Muscle layer of colon (tissue), 2 donors: Measurements from ENCODE around the gene RCAN1.
"Not testable (repeated sequence)": the region's sequence is repeated elsewhere in the genome, so short reads cannot be mapped to it uniquely, and the experiment has no call there.

Experiments used
- H3K27ac ChIP-seq: one replicate; pipeline ENCODE4 v1.7.0; 2013; ENCODE audit warnings: low read depth, mild to moderate bottlenecking, low read length, moderate library complexity
- H3K27me3 ChIP-seq, 2 donors: one replicate each; pipeline ENCODE4 v1.7.0; 2013; ENCODE audit warnings: low read length in 2 of 2, mild to moderate bottlenecking in 2 of 2; ENCODE audit not compliant: insufficient read depth in 2 of 2, control insufficient read depth in 1 of 2
- H3K36me3 ChIP-seq: one replicate; pipeline ENCODE4 v1.7.0; 2013; ENCODE audit warnings: mild to moderate bottlenecking, low read length; ENCODE audit not compliant: insufficient read depth
- H3K4me1 ChIP-seq: one replicate; pipeline ENCODE4 v1.7.0; 2013; ENCODE audit warnings: mild to moderate bottlenecking, low read length; ENCODE audit not compliant: insufficient read depth
- H3K4me3 ChIP-seq, 2 donors: one replicate each; pipeline ENCODE4 v1.7.0; 2013; ENCODE audit warnings: low read length in 2 of 2, low read depth in 1 of 2, mild to moderate bottlenecking in 1 of 2, moderate library complexity in 1 of 2
- H3K9ac ChIP-seq: one replicate; pipeline ENCODE4 v1.7.0; 2013; ENCODE audit warnings: low read length
- H3K9me3 ChIP-seq: one replicate; pipeline ENCODE4 v1.7.0; 2013; ENCODE audit warnings: mild to moderate bottlenecking, low read length
- donor health status: abdominal sarcoma.
- donor health status: Adenocarcinoma of cecum.

The RCAN1 gene

GRCh38 chr21:34502480-34503106 lies 112.3 kb downstream of the RCAN1 start:
- no peaks in the 10 kb centered on the region for H3K36me3 ChIP-seq
- no peak overlapping the region for H3K27ac ChIP-seq
- H3K9me3 ChIP-seq, result no peaks in the 10 kb centered on the region

GRCh38 chr21:34501716-34502115 lies 113.2 kb downstream of the RCAN1 start:
- Histone ChIP-seq H3K4me3 (no peak overlapping the region), H3K4me1 (no peaks in the 10 kb centered on the region), H3K9me3 (no peaks in the 10 kb centered on the region), H3K27me3 (no peaks in the 10 kb centered on the region), H3K9ac (no peak overlapping the region), H3K27ac (no peak overlapping the region), H3K36me3 (no peaks in the 10 kb centered on the region)

More at GRCh38 chr21:34502480-34503106, 112.3 kb downstream of the RCAN1 start:
- H3K27me3 ChIP-seq, result no peaks in the 10 kb centered on the region
- no peak overlapping the region for H3K4me3 ChIP-seq
- no peaks in the 10 kb centered on the region for H3K4me1 ChIP-seq
- no peak overlapping the region for H3K9ac ChIP-seq

- Histone ChIP-seq H3K4me1 (no peaks in the 10 kb centered on the region), H3K36me3 (no peaks in the 10 kb centered on the region), H3K9me3 (no peaks in the 10 kb centered on the region), H3K4me3 (no peak overlapping the region), H3K27ac (no peak overlapping the region), H3K9ac (no peak overlapping the region), H3K27me3 (no peaks in the 10 kb centered on the region)
Observed at GRCh38 chr21:34500191-34500590, 114.7 kb downstream of the RCAN1 start.

GRCh38 chr21:34499116-34499515 lies 115.8 kb downstream of the RCAN1 start:
- no peaks in the 10 kb centered on the region for H3K9me3 ChIP-seq
- H3K27me3 ChIP-seq, result no peaks in the 10 kb centered on the region
- H3K27ac ChIP-seq, result no peak overlapping the region
- H3K4me1 ChIP-seq, result no peaks in the 10 kb centered on the region
- H3K4me3 ChIP-seq, result no peak overlapping the region
- no peak overlapping the region for H3K9ac ChIP-seq
- H3K36me3 ChIP-seq, result no peaks in the 10 kb centered on the region

GRCh38 chr21:34498623-34499022 lies 116.3 kb downstream of the RCAN1 start:
- H3K36me3 ChIP-seq, result no peaks in the 10 kb centered on the region
- H3K27me3 ChIP-seq, result no peaks in the 10 kb centered on the region
- no peak overlapping the region for H3K9ac ChIP-seq
- no peak overlapping the region for H3K27ac ChIP-seq
- H3K4me1 ChIP-seq, result no peaks in the 10 kb centered on the region
- no peak overlapping the region for H3K4me3 ChIP-seq
- H3K9me3 ChIP-seq, result no peaks in the 10 kb centered on the region

- not testable (repeated sequence) for H3K4me3 ChIP-seq, H3K4me1 ChIP-seq, H3K9ac ChIP-seq, H3K27me3 ChIP-seq, H3K36me3 ChIP-seq, H3K9me3 ChIP-seq, H3K27ac ChIP-seq
Observed at GRCh38 chr21:34483854-34484253, 131.1 kb downstream of the RCAN1 start.

- not testable (repeated sequence) for H3K4me1 ChIP-seq, H3K4me3 ChIP-seq, H3K27ac ChIP-seq, H3K36me3 ChIP-seq, H3K9me3 ChIP-seq, H3K27me3 ChIP-seq, H3K9ac ChIP-seq
Observed at GRCh38 chr21:34483435-34483834, 131.5 kb downstream of the RCAN1 start.

GRCh38 chr21:34467333-34467732 lies 147.6 kb downstream of the RCAN1 start:
- H3K36me3 ChIP-seq, H3K27me3 ChIP-seq, H3K27ac ChIP-seq, H3K9ac ChIP-seq, H3K4me1 ChIP-seq, H3K9me3 ChIP-seq, H3K4me3 ChIP-seq: not testable (repeated sequence)
